Activated T-helper 2 cell treated with anti-CD3 and anti-CD28 coated beads, Interferon-gamma antibody, Interleukin-2, Interleukin-4, amounts not matched to agents 10 μg/mL and 5 μg/mL and 100 μg/mL, durations not matched to agents 14 hours and 24 hours and 36 hours (primary cell): ENCODE data around the gene DNAH11. TPM values are rescaled to one million over a fixed set of nuclear protein-coding genes. Genes with fewer than 3 reads are reported as not detected.
"Not testable (repeated sequence)": the region's sequence is repeated elsewhere in the genome, so short reads cannot be mapped to it uniquely, and the experiment has no call there.

ENCODE experiments used
- DNase-seq: peaks from one replicate; pipeline ENCODE4 v3.0.0; 2021; ENCODE audit warnings: low spot score
- H3K27ac Mint-ChIP-seq: one replicate; pipeline ENCODE4 v1.8.0; 2021; ENCODE audit warnings: mixed read lengths
- H3K27me3 Mint-ChIP-seq: one replicate; pipeline ENCODE4 v1.8.0; 2021; ENCODE audit warnings: low read depth, mixed read lengths
- H3K36me3 Mint-ChIP-seq: one replicate; pipeline ENCODE4 v1.8.0; 2021; ENCODE audit warnings: low read depth, mixed read lengths
- H3K4me1 Mint-ChIP-seq: one replicate; pipeline ENCODE4 v1.8.0; 2021; ENCODE audit warnings: low read depth, mixed read lengths
- H3K4me3 Mint-ChIP-seq: one replicate; pipeline ENCODE4 v1.8.0; 2021; ENCODE audit warnings: low read depth, mild to moderate bottlenecking, moderate library complexity, mixed read lengths
- H3K9me3 Mint-ChIP-seq: one replicate; pipeline ENCODE4 v1.8.0; 2021; ENCODE audit warnings: mixed read lengths
- intact Hi-C: fragments of 100-400 bp; cut with micrococcal nuclease; formaldehyde crosslinking; loops from one replicate; pipeline ENCODE4 v1.15.1; 2023
- total RNA-seq: library from RNA; stranded (reverse); gene quantifications from 2 replicates; pipeline ENCODE4 v1.2.3, GENCODE V29; 2022

Gene DNAH11
- total RNA-seq = 2.0 and 3.7 TPM in 2 replicates

GRCh38 chr7:21542891-21543527 is at the start of gene DNAH11:
Gene DNAH11, plus strand, starts transcription at chr7:21543039. Its CDS starts 207 bp downstream, at chr7:21543246.
- H3K27ac Mint-ChIP-seq = peak within 1 kb of the TSS; percentile 34
- peaks cover 65% of the 10 kb centered on the region for H3K27me3 Mint-ChIP-seq
- peak; percentile 18 for DNase-seq
- intact Hi-C loops = no loop called here
- peaks cover 5% of the 10 kb centered on the region for H3K36me3 Mint-ChIP-seq
- H3K9me3 Mint-ChIP-seq = no peaks in the 10 kb centered on the region
- peak within 1 kb of the TSS; percentile 76 for H3K4me3 Mint-ChIP-seq
- peaks cover 9% of the 10 kb centered on the region for H3K4me1 Mint-ChIP-seq

- H3K4me3 Mint-ChIP-seq = no peak overlapping the region
- intact Hi-C loops = loop anchor here (10.0 kb wide), 1 partner anchor 51 kb away; no protein-coding TSS in a partner anchor
- no peak overlapping the region for H3K27ac Mint-ChIP-seq
- peaks cover 55% of the 10 kb centered on the region for H3K9me3 Mint-ChIP-seq
- peaks cover 81% of the 10 kb centered on the region for H3K36me3 Mint-ChIP-seq
- H3K27me3 Mint-ChIP-seq = no peaks in the 10 kb centered on the region
- no peak for DNase-seq
- H3K4me1 Mint-ChIP-seq = no peaks in the 10 kb centered on the region
These were observed 47.1 kb upstream of the DNAH11 start for GRCh38 chr7:21495731-21496130.

GRCh38 chr7:21497072-21497471 is 45.8 kb upstream of the DNAH11 start:
- intact Hi-C loops = loop anchor here (10.0 kb wide), 1 partner anchor 52 kb away; no protein-coding TSS in a partner anchor
- DNase-seq = no peak
- Mint-ChIP-seq H3K36me3 (peaks cover 81% of the 10 kb centered on the region), H3K4me3 (no peak overlapping the region), H3K4me1 (no peaks in the 10 kb centered on the region), H3K9me3 (peaks cover 50% of the 10 kb centered on the region), H3K27ac (no peak overlapping the region), H3K27me3 (no peaks in the 10 kb centered on the region)

GRCh38 chr7:21500117-21500832 is 42.6 kb upstream of the DNAH11 start:
- no peak for DNase-seq
- Mint-ChIP-seq H3K4me3 (no peak overlapping the region), H3K27me3 (no peaks in the 10 kb centered on the region), H3K4me1 (peaks cover 3% of the 10 kb centered on the region), H3K9me3 (peaks cover 52% of the 10 kb centered on the region), H3K36me3 (peaks cover 85% of the 10 kb centered on the region), H3K27ac (no peak overlapping the region)
- intact Hi-C loops = no loop called here

GRCh38 chr7:21504021-21504420 is 38.8 kb upstream of the DNAH11 start:
- Mint-ChIP-seq H3K27me3 (no peaks in the 10 kb centered on the region), H3K4me3 (no peak overlapping the region), H3K27ac (no peak overlapping the region), H3K4me1 (peaks cover 3% of the 10 kb centered on the region), H3K9me3 (peaks cover 57% of the 10 kb centered on the region), H3K36me3 (peaks cover 91% of the 10 kb centered on the region)
- intact Hi-C loops = no loop called here
- DNase-seq = no peak

- no peaks in the 10 kb centered on the region for H3K27me3 Mint-ChIP-seq
- peaks cover 88% of the 10 kb centered on the region for H3K36me3 Mint-ChIP-seq
- H3K4me3 Mint-ChIP-seq = no peak overlapping the region
- H3K4me1 Mint-ChIP-seq = peaks cover 2% of the 10 kb centered on the region
- DNase-seq = no peak
- intact Hi-C loops = loop anchor here (1.0 kb wide), 1 partner anchor 251 kb away; no protein-coding TSS in a partner anchor
- H3K9me3 Mint-ChIP-seq = peaks cover 52% of the 10 kb centered on the region
- H3K27ac Mint-ChIP-seq = no peak overlapping the region
These were observed 35.1 kb upstream of the DNAH11 start for GRCh38 chr7:21507627-21508343.

- Mint-ChIP-seq H3K9me3 (peaks cover 48% of the 10 kb centered on the region), H3K36me3 (peaks cover 84% of the 10 kb centered on the region), H3K4me1 (peaks cover under 1% of the 10 kb centered on the region), H3K27ac (no peak overlapping the region), H3K4me3 (no peak overlapping the region), H3K27me3 (no peaks in the 10 kb centered on the region)
- no peak for DNase-seq
- intact Hi-C loops = no loop called here
These were observed 34.3 kb upstream of the DNAH11 start for GRCh38 chr7:21508538-21508937.

GRCh38 chr7:21514062-21514461 is 28.8 kb upstream of the DNAH11 start:
- no peak for DNase-seq
- Mint-ChIP-seq H3K36me3 (peaks cover 31% of the 10 kb centered on the region), H3K9me3 (peaks cover 5% of the 10 kb centered on the region), H3K4me3 (no peak overlapping the region), H3K27me3 (no peaks in the 10 kb centered on the region), H3K27ac (no peak overlapping the region), H3K4me1 (no peaks in the 10 kb centered on the region)
- intact Hi-C loops = no loop called here

GRCh38 chr7:21524680-21525079 is 18.2 kb upstream of the DNAH11 start:
- peaks cover 12% of the 10 kb centered on the region for H3K27me3 Mint-ChIP-seq
- no peak overlapping the region for H3K4me3 Mint-ChIP-seq
- intact Hi-C loops = loop anchor here (5.0 to 10.0 kb wide), 2 partner anchors 190 to 267 kb away; no protein-coding TSS in a partner anchor
- H3K9me3 Mint-ChIP-seq = peaks cover 3% of the 10 kb centered on the region
- H3K27ac Mint-ChIP-seq = no peak overlapping the region
- peaks cover 1% of the 10 kb centered on the region for H3K4me1 Mint-ChIP-seq
- no peaks in the 10 kb centered on the region for H3K36me3 Mint-ChIP-seq
- DNase-seq = no peak

- Mint-ChIP-seq H3K9me3 (peaks cover 3% of the 10 kb centered on the region), H3K36me3 (no peaks in the 10 kb centered on the region), H3K27ac (no peak overlapping the region), H3K4me3 (no peak overlapping the region), H3K27me3 (peaks cover 22% of the 10 kb centered on the region), H3K4me1 (peaks cover under 1% of the 10 kb centered on the region)
- intact Hi-C loops = loop anchor here (5.0 to 10.0 kb wide), 2 partner anchors 191 to 269 kb away; no protein-coding TSS in a partner anchor
- no peak for DNase-seq
These were observed 16.8 kb upstream of the DNAH11 start for GRCh38 chr7:21526007-21526406.

GRCh38 chr7:21526448-21526847 is 16.4 kb upstream of the DNAH11 start:
- no peak overlapping the region for H3K4me3 Mint-ChIP-seq
- no peaks in the 10 kb centered on the region for H3K4me1 Mint-ChIP-seq
- intact Hi-C loops = loop anchor here (5.0 to 10.0 kb wide), 2 partner anchors 192 to 269 kb away; no protein-coding TSS in a partner anchor
- H3K36me3 Mint-ChIP-seq = no peaks in the 10 kb centered on the region
- no peak overlapping the region for H3K27ac Mint-ChIP-seq
- DNase-seq = no peak
- H3K27me3 Mint-ChIP-seq = peaks cover 22% of the 10 kb centered on the region
- H3K9me3 Mint-ChIP-seq = peaks cover 3% of the 10 kb centered on the region

GRCh38 chr7:21532485-21532884 is 10.4 kb upstream of the DNAH11 start:
- not testable (repeated sequence) for H3K4me3 Mint-ChIP-seq

More at GRCh38 chr7:21532485-21532884, 10.4 kb upstream of the DNAH11 start:
- H3K4me1 Mint-ChIP-seq, H3K9me3 Mint-ChIP-seq, H3K36me3 Mint-ChIP-seq, H3K27ac Mint-ChIP-seq, DNase-seq, intact Hi-C loops: not testable (repeated sequence)
- peaks cover 35% of the 10 kb centered on the region for H3K27me3 Mint-ChIP-seq
